WTC11 (cell line): Measurements from ENCODE around the gene RASA2.

Experiments used
- ATF3 ChIP-seq: sonication (generic); formaldehyde crosslinking; conservative IDR thresholded peaks from 2 replicates; pipeline ENCODE4 v1.8.1; 2022; ENCODE audit warnings: mild to moderate bottlenecking, missing genetic modification reagents
- USF2 ChIP-seq: sonication (generic); formaldehyde crosslinking; IDR thresholded peaks from 2 replicates; pipeline ENCODE4 v1.8.1; 2023; ENCODE audit warnings: mild to moderate bottlenecking, missing genetic modification reagents, moderate library complexity
- ZNF423 ChIP-seq: fragments of 250-450 bp; sonication (Bioruptor Pico); IDR thresholded peaks from 2 replicates; pipeline ENCODE4 v2.1.2; 2022; ENCODE audit warnings: mild to moderate bottlenecking, moderate library complexity

- TF ChIP-seq ZNF423 (CRISPR knock-in tag) (no peak), USF2 (CRISPR knock-in tag) (no peak), ATF3 (CRISPR knock-in tag) (no peak)
Observed at GRCh38 chr3:141557961-141558706, 71.3 kb downstream of the RASA2 start.
